GM19193 (cell line): Measurements from ENCODE around the gene CAV3.

Experiments used
- POLR2A ChIP-seq: IDR thresholded peaks from 4 replicates; pipeline ENCODE4 v1.6.1; 2011; ENCODE audit not compliant: insufficient read depth, insufficient read length; ENCODE audit errors: extremely low read depth

CAV3 gene

GRCh38 chr3:8755097-8755496 is 21.5 kb downstream of the CAV3 start:
- TF ChIP-seq POLR2A = no peak

- no peak for TF ChIP-seq POLR2A
These were observed 22.1 kb downstream of the CAV3 start for GRCh38 chr3:8755564-8756237.

DNA sequence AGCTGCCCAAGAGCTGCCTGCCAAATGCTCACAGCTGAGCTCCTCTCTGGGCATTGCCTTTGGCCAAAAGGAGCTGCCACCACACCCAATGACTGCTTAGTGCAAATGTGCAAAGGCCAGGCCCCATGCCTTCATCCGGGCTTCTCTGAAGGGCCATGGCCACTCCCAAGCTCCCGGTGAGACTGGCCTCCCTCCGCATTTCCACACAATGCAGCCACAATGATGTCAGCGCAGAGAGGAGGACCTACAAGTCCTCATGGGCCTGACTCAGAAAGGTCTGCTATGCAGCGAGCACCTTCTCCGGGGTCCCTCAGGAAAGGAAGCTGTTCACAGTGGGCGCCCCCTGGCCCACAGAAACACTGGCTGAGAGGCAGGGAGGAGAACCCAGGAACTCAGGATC is 23.1 kb downstream of the CAV3 start:
- TF ChIP-seq POLR2A = no peak

DNA sequence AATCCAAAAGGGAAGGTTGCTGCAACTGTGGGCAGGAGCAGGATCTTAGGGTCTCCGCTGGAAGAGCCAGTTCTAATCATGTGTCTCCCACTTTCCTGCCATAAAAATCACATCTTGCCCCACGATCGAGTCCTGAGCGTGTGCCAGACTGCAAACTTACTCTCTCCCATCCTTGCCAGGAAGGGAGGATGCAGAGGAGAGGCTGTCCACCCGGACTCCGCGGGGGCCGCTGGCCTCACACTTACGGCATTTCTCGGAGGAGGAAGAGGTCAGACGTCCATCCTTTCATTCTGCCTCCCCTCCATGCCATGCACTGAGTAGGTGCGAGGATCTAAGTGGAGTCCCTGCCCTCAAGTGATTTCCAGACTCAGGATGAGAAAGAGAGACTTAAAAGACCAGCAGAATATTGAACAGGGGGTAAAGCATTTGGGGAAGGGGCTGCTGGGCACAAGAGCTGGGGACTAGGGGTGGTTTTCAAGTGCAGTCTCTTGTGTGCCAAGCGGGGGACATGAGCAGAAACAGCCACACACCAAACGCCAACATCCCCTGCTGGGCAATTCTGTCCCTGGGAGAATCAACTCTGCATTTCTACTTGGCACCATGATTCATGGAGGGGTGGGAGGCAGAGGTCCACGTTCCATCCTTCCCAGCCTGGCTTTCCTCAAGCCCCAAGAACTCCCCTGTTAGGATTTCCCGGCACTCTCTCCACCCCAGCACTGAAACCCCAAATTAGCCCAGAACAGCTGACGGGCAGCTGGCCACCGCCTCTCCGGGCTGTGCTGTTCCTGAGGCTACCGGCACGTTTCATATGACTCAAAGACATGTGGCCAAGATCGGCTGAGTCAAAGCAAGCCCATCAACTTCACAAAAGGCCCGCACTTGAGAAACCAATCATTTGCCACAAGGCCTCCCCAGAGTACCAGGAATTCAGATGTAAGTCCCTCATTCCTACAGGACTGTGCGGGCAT is 24.2 kb downstream of the CAV3 start:
- no peak for TF ChIP-seq POLR2A

DNA sequence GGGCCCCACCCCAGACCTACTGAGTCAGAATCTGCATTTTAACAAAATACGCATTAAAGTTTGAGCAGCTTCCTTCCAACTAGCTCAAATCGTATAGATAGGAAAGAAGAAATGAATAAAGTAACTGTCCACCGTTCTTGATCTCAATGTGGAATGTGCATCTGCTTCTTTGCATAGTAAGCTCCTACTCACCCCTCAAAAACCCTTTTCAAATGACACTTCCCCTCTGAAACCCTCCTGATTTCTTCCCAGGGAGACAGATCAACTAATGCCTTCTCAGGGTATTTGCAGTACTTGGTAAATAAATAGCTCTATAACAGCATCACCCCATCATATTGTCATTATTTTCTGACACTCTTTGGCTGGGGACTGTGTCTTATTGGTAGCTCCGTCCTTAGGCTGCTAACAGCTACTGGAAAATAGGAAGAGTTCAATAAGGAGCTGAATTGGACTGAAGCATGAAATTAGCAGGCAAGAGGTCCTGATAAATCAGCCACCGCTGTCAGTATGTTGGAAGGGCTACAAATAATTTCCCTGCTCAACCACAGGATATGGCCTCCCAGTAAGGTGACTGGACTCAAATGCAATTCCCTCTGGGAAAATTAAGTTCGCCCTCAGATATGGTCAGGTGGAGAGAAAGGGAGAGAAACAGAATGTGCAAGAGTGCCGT is 25.6 kb downstream of the CAV3 start:
- no peak for TF ChIP-seq POLR2A

DNA sequence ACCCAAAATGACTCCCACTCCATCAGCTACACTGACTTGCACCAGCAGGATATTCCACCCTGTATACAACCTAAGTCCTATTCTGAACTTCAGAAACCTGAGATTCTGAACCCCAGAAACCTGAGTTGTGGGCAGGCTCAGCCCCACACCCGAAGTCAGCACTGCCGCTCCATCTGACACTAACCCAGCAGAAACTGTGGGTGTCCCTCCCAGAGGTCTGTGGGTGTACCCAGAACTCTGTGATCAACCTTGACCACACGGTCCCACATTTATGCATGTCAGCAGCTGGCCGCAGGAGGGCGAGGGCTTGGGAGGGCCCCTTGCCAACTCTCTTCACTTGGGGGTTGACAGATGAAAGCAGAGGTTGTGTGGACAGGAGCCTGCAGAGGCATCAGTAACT is 26.5 kb downstream of the CAV3 start:
- no peak for TF ChIP-seq POLR2A

GRCh38 chr3:8760506-8760905 is 26.9 kb downstream of the CAV3 start:
- no peak for TF ChIP-seq POLR2A

GRCh38 chr3:8761866-8762265 is 28.3 kb downstream of the CAV3 start:
- TF ChIP-seq POLR2A = no peak

DNA sequence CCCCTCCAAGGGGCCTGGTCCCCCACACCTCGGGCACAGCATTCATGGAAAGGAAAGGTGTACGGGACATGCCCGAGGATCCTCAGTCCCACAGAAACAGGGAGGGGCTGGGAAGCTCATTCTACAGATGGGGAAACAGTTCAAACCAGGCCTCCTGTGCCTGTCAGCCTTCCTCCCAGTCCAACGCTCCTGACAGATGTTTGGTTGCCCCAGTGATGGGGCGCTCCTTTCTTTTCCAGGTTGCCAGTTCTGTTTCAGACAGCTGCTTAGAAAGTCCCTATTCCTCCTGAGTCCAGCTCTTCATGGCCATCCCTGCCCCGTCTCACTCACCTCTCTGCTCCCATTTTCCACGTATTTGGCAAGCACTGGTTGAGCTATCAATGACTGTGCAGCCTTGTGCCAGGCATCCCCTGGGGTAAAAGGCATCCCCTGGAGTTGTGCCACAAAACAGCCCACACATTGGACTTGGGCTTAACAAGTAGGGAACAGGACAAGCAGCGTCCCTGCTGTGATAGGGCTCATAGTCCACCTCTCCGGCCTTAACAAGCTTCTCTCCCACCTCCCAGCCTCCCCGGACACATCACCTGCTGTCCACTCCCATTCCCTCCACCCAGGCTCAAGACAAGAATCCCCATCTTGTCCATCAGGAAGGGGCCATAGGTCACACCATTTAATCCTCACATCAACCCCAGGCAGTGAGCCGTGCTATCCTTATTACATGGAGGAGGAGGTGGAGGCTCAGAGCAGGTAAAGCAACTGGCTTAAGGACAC is 29.2 kb downstream of the CAV3 start:
- no peak for TF ChIP-seq POLR2A

DNA sequence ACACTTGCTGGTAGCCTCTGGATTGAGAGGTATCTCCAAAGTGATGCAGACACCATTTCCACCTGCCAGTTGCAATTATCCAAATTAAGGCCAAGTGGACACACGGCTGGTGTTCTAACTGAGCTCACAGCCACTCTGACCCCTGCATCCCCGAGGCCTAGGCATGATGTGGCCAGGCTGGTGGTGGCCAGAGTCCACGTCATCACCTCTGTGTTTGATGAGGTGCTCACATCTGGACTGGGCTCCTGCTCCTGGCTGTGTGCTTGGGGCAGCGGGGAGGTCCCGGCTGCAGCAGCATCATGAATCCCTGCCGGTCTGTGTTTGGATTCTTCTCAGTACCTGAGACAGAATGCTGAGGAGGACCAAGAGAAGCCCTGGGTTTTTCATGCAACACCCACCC is 30.9 kb downstream of the CAV3 start:
- TF ChIP-seq POLR2A = no peak

DNA sequence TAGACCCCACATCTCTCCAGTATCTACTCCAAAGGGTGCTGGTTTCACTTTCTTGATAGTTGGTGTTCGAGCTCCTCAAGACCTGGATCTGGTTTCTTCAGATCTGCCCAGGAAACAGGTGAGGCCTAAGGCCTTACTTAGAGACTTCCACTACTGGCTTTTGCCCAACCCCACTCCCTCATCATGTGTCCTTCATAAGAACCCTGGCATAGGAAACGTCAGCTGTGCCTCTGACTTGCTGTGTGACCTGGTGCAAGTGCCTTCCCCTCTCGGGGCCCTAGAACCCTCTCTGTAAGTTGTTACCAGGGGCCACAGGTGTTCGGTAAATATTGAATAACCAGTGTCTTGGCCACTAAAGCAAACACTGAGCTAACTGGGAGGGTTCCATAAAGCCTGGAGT is 31.9 kb downstream of the CAV3 start:
- no peak for TF ChIP-seq POLR2A

DNA sequence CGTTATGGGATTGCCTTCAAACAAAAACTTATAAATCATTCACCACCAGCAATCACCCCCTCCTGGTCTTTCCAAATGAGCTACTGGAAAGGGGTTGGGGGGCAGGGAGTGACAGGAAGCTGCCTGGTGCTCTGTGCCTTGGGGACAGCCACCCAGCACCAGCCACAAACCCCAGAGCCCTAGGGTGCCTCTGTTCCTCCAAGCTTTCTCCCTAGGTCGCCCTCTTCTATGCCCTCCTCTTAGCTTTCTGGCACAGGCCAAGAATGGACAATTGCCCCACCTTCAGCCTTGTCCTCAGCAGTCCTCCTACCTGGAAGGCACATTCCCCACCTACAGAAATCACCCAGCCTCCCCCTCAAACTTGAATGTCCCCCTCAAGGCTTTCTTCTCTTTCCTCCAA is 32.5 kb downstream of the CAV3 start:
- TF ChIP-seq POLR2A = no peak

DNA sequence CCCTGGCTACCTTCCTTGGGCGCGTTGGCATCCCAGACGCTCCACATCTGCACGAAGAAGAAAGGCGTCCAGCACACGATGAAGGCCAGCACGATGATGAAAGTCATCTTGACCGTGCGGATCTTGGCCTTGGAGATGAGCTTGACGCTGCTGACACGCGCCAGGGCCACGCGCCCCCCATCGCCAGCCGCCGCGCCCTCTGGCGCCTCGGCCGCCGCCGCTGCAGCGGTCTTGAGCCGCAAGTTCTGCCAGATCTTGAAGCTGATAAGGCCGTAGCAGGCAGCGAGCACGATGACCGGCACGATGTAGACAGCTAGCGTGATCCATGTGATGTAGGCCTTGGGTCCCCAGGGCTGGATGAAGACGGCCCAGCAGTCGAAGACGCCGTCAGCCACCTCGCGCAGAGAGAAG is 33.7 kb downstream of the CAV3 start:
- TF ChIP-seq POLR2A = no peak

DNA sequence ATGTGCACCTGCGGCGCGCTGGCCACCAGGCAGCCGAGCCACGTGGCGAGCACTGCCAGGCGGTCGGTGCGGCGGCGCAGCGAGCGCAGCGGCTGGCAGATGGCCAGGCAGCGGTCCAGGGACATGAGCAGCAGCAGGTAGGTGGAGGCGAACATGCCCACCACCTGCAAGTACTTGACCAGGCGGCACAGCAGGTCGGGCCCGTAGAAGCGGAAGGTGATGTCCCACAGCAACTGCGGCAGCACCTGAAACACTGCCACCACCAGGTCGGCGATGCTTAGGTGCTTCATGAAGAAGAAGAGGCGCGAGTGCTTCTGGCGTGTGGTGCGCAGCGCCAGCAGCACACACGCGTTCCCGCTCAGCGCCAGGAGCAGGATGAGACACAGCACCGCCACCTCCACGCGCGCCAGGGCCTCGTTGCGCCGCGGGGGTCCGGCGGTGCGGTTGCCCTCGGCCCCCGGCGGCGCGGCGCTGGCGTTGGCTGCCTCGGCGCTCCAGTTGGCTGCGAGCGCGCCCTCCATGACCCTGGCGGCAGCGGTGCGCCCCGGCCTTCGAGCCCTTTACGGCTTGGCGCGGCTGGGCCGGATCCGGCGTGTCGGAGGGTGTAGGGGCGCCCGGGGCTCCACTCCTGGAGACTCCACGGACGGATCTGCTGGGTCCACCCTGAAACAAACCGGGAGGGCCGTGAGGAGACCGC is 34.2 kb downstream of the CAV3 start:
- no peak for TF ChIP-seq POLR2A
